ENCODE data around the gene NFATC4. TPM values are rescaled to one million over a fixed set of nuclear protein-coding genes. Genes with fewer than 3 reads are reported as not detected.
A peak's percentile ranks its signal among the peaks of the same experiment; 100 is the strongest.

Gene NFATC4
- polyA plus RNA-seq, 3 donors: not detected

- H3K27me3 Mint-ChIP-seq (ENCODE audit: low read depth in 3 of 3): peaks cover 2 to 14% (median 11%) of the 10 kb centered on the region in 3 donors
- H3K27ac Mint-ChIP-seq: peak overlapping the region in 1 of 7 donors; percentile 45
- Histone ChIP-seq H3K9ac (ENCODE audit: insufficient read depth, low read length, poor library complexity, severe bottlenecking) (no peak overlapping the region), H3K4me2 (replicated peaks; ENCODE audit: extremely low read depth, low read length, poor library complexity, severe bottlenecking) (no peak overlapping the region), H3K27me3 (ENCODE audit: control insufficient read depth in 2 of 2, insufficient read depth in 2 of 2, low read length in 2 of 2) (no peaks in the 10 kb centered on the region), H3K36me3 (replicated peaks in 1 of 2; ENCODE audit: control insufficient read depth in 1 of 2, insufficient read depth in 2 of 2, low read length in 2 of 2) (no peaks in the 10 kb centered on the region), H3K27ac (ENCODE audit: low read depth in 1 of 2, low read length in 2 of 2) (no peak overlapping the region), H3K9me3 (replicated peaks in 1 of 2; ENCODE audit: control insufficient read depth in 1 of 2, insufficient read depth in 1 of 2, low read length in 2 of 2) (no peaks in the 10 kb centered on the region), H3K4me3 (replicated peaks in 1 of 3; ENCODE audit: low read depth in 2 of 3, low read length in 3 of 3) (no peak overlapping the region), H3K79me2 (ENCODE audit: insufficient read depth, low read length) (no peaks in the 10 kb centered on the region), H4K20me1 (ENCODE audit: insufficient read depth, low read length) (no peaks in the 10 kb centered on the region), H3K4me1 (ENCODE audit: control insufficient read depth in 1 of 2, insufficient read depth in 2 of 2, low read length in 2 of 2) (peaks cover 11 to 13% of the 10 kb centered on the region in 2 donors), H2AFZ (ENCODE audit: insufficient read depth, low read depth, low read length, poor library complexity, severe bottlenecking) (no peak overlapping the region)
- no peaks in the 10 kb centered on the region for H3K36me3 Mint-ChIP-seq
- no peak for DNase-seq
- H3K4me3 Mint-ChIP-seq: no peak overlapping the region
- no peak for TF ChIP-seq CTCF (IDR thresholded peaks at IDR 0.05)
- peaks cover 0 to 1% (median 0%) of the 10 kb centered on the region in 7 donors for H3K9me3 Mint-ChIP-seq
- intact Hi-C loops (cut with micrococcal nuclease): no loop called here
- H3K4me1 Mint-ChIP-seq: peaks cover 16% of the 10 kb centered on the region
- WGBS (ENCODE audit: insufficient coverage): no CpG with 5 or more reads among the region's 7 CpGs
Observed at GRCh38 chr14:24355009-24355408, 13.0 kb upstream of the NFATC4 start.

- intact Hi-C loops (cut with micrococcal nuclease): no loop called here
- Histone ChIP-seq H3K79me2 (ENCODE audit: insufficient read depth, low read length) (no peaks in the 10 kb centered on the region), H3K4me3 (replicated peaks in 1 of 3; ENCODE audit: low read depth in 2 of 3, low read length in 3 of 3) (no peak overlapping the region), H3K4me1 (ENCODE audit: control insufficient read depth in 1 of 2, insufficient read depth in 2 of 2, low read length in 2 of 2) (peaks cover 11 to 13% of the 10 kb centered on the region in 2 donors), H3K4me2 (replicated peaks; ENCODE audit: extremely low read depth, low read length, poor library complexity, severe bottlenecking) (no peak overlapping the region), H3K27me3 (ENCODE audit: control insufficient read depth in 2 of 2, insufficient read depth in 2 of 2, low read length in 2 of 2) (no peaks in the 10 kb centered on the region), H3K36me3 (replicated peaks in 1 of 2; ENCODE audit: control insufficient read depth in 1 of 2, insufficient read depth in 2 of 2, low read length in 2 of 2) (no peaks in the 10 kb centered on the region), H3K9me3 (replicated peaks in 1 of 2; ENCODE audit: control insufficient read depth in 1 of 2, insufficient read depth in 1 of 2, low read length in 2 of 2) (no peaks in the 10 kb centered on the region), H3K27ac (ENCODE audit: low read depth in 1 of 2, low read length in 2 of 2) (no peak overlapping the region), H4K20me1 (ENCODE audit: insufficient read depth, low read length) (no peaks in the 10 kb centered on the region), H2AFZ (ENCODE audit: insufficient read depth, low read depth, low read length, poor library complexity, severe bottlenecking) (no peak overlapping the region), H3K9ac (ENCODE audit: insufficient read depth, low read length, poor library complexity, severe bottlenecking) (no peak overlapping the region)
- Mint-ChIP-seq H3K27ac (no peak overlapping the region), H3K27me3 (ENCODE audit: low read depth in 3 of 3) (peaks cover 1 to 9% (median 3%) of the 10 kb centered on the region in 3 donors), H3K9me3 (no peaks in the 10 kb centered on the region), H3K36me3 (no peaks in the 10 kb centered on the region), H3K4me1 (peaks cover 18% of the 10 kb centered on the region), H3K4me3 (no peak overlapping the region)
- WGBS (ENCODE audit: insufficient coverage): 94% methylated on average over 3 of the region's 4 CpGs
- no peak for TF ChIP-seq CTCF (IDR thresholded peaks at IDR 0.05)
- no peak for DNase-seq
Observed at GRCh38 chr14:24356208-24356607, 11.8 kb upstream of the NFATC4 start.

Measured in CD14-positive monocyte (primary cell).